ENCODE results near the gene TBC1D10A. TPM values are rescaled to one million over a fixed set of nuclear protein-coding genes. Genes with fewer than 3 reads are reported as not detected.
"Not testable (repeated sequence)": the region's sequence is repeated elsewhere in the genome, so short reads cannot be mapped to it uniquely, and the experiment has no call there.

TBC1D10A gene
- total RNA-seq, 2 donors from 2014 or later, result 34.3 to 35.8 TPM

- H3K9ac ChIP-seq (ENCODE audit: low read depth in 2 of 2, low read length in 2 of 2), result no peak overlapping the region
- no peak overlapping the region for H3K4me3 ChIP-seq
- H3K36me3 ChIP-seq, result peaks cover 64% of the 10 kb centered on the region
- H3K27me3 ChIP-seq, result no peaks in the 10 kb centered on the region
- no peak for TF ChIP-seq CTCF (IDR thresholded peaks at IDR 0.05)
- intact Hi-C loops (cut with DNase I), result no loop called here
- no peak overlapping the region for H3K27ac ChIP-seq
- H3K9me3 ChIP-seq, result no peaks in the 10 kb centered on the region
- H3K4me1 ChIP-seq, result no peaks in the 10 kb centered on the region
- no peak for DNase-seq
These were observed 17.9 kb upstream of the TBC1D10A start for GRCh38 chr22:30344447-30345200.

- intact Hi-C loops (cut with DNase I), result no loop called here
- Histone ChIP-seq H3K27me3 (no peaks in the 10 kb centered on the region), H3K4me1 (no peaks in the 10 kb centered on the region), H3K9me3 (no peaks in the 10 kb centered on the region), H3K4me3 (no peak overlapping the region), H3K9ac (ENCODE audit: low read depth in 2 of 2, low read length in 2 of 2) (no peak overlapping the region), H3K27ac (no peak overlapping the region), H3K36me3 (peaks cover 87% of the 10 kb centered on the region)
- no peak for TF ChIP-seq CTCF (IDR thresholded peaks at IDR 0.05)
- DNase-seq, result no peak
These were observed 14.4 kb upstream of the TBC1D10A start for GRCh38 chr22:30340911-30341685.

- no peak for DNase-seq
- H3K36me3 ChIP-seq, result peaks cover 82% of the 10 kb centered on the region
- no peak overlapping the region for H3K27ac ChIP-seq
- H3K9ac ChIP-seq (ENCODE audit: low read depth in 2 of 2, low read length in 2 of 2), result no peak overlapping the region
- TF ChIP-seq CTCF (IDR thresholded peaks at IDR 0.05), result no peak
- no peaks in the 10 kb centered on the region for H3K4me1 ChIP-seq
- H3K27me3 ChIP-seq, result no peaks in the 10 kb centered on the region
- intact Hi-C loops (cut with DNase I), result no loop called here
- H3K9me3 ChIP-seq, result no peaks in the 10 kb centered on the region
- H3K4me3 ChIP-seq, result no peak overlapping the region
These were observed 12.1 kb upstream of the TBC1D10A start for GRCh38 chr22:30338802-30339201.

- H3K4me3 ChIP-seq; H3K27me3 ChIP-seq; DNase-seq; H3K9me3 ChIP-seq; intact Hi-C loops (cut with DNase I); H3K27ac ChIP-seq; H3K9ac ChIP-seq (ENCODE audit: low read depth in 2 of 2, low read length in 2 of 2); H3K4me1 ChIP-seq: not testable (repeated sequence)
- H3K36me3 ChIP-seq, result peaks cover 80% of the 10 kb centered on the region
These were observed 11.6 kb upstream of the TBC1D10A start for GRCh38 chr22:30338341-30338740.

GRCh38 chr22:30337461-30337778, 10.7 kb upstream of the TBC1D10A start:
- Histone ChIP-seq H3K27me3 (no peaks in the 10 kb centered on the region), H3K4me1 (peaks cover 3% of the 10 kb centered on the region), H3K36me3 (peaks cover 76% of the 10 kb centered on the region), H3K9ac (ENCODE audit: low read depth in 2 of 2, low read length in 2 of 2) (no peak overlapping the region), H3K27ac (no peak overlapping the region), H3K9me3 (no peaks in the 10 kb centered on the region), H3K4me3 (no peak overlapping the region)
- no peak for TF ChIP-seq CTCF (IDR thresholded peaks at IDR 0.05)
- DNase-seq, result no peak
- intact Hi-C loops (cut with DNase I), result no loop called here

Measured in colonic mucosa (tissue), 4 donors.